ENCODE measurements around the gene PABPN1L. TPM values are rescaled to one million over a fixed set of nuclear protein-coding genes. Genes with fewer than 3 reads are reported as not detected.
"Not testable (repeated sequence)": the region's sequence is repeated elsewhere in the genome, so short reads cannot be mapped to it uniquely, and the experiment has no call there.

The PABPN1L gene
- total RNA-seq, 1 experiment from 2014 or later: not detected

GRCh38 chr16:88826070-88826840 is 40.2 kb downstream of the PABPN1L start:
- Histone ChIP-seq H3K4me2 (ENCODE audit: low read depth, low read length, poor library complexity, severe bottlenecking) (no peak overlapping the region), H3K9me2 (replicated peaks; ENCODE audit: insufficient read depth, low read length) (no peaks in the 10 kb centered on the region), H2AFZ (ENCODE audit: low read length) (no peak overlapping the region), H3K9me3 (ENCODE audit: low read length) (no peaks in the 10 kb centered on the region), H3K27me3 (ENCODE audit: low read length) (no peaks in the 10 kb centered on the region), H3K9ac (ENCODE audit: low read length) (no peak overlapping the region), H3K4me3 (ENCODE audit: low read length) (no peak overlapping the region), H3K36me3 (ENCODE audit: insufficient read depth, low read length) (no peaks in the 10 kb centered on the region), H4K20me1 (ENCODE audit: insufficient read depth, low read depth, low read length) (no peaks in the 10 kb centered on the region), H3K79me2 (ENCODE audit: low read length) (no peaks in the 10 kb centered on the region), H3K27ac (ENCODE audit: low read length) (no peak overlapping the region), H3K4me1 (ENCODE audit: low read length) (no peaks in the 10 kb centered on the region)
- no peak for DNase-seq

GRCh38 chr16:88825146-88825545 is 41.3 kb downstream of the PABPN1L start:
- Histone ChIP-seq H3K4me2 (ENCODE audit: low read depth, low read length, poor library complexity, severe bottlenecking) (no peak overlapping the region), H3K4me1 (ENCODE audit: low read length) (no peaks in the 10 kb centered on the region), H3K9me2 (replicated peaks; ENCODE audit: insufficient read depth, low read length) (no peaks in the 10 kb centered on the region), H3K79me2 (ENCODE audit: low read length) (no peaks in the 10 kb centered on the region), H3K4me3 (ENCODE audit: low read length) (no peak overlapping the region), H3K9ac (ENCODE audit: low read length) (no peak overlapping the region), H4K20me1 (ENCODE audit: insufficient read depth, low read depth, low read length) (no peaks in the 10 kb centered on the region), H3K9me3 (ENCODE audit: low read length) (no peaks in the 10 kb centered on the region), H3K27me3 (ENCODE audit: low read length) (no peaks in the 10 kb centered on the region), H2AFZ (ENCODE audit: low read length) (no peak overlapping the region), H3K36me3 (ENCODE audit: insufficient read depth, low read length) (no peaks in the 10 kb centered on the region), H3K27ac (ENCODE audit: low read length) (no peak overlapping the region)
- DNase-seq: no peak

DNA sequence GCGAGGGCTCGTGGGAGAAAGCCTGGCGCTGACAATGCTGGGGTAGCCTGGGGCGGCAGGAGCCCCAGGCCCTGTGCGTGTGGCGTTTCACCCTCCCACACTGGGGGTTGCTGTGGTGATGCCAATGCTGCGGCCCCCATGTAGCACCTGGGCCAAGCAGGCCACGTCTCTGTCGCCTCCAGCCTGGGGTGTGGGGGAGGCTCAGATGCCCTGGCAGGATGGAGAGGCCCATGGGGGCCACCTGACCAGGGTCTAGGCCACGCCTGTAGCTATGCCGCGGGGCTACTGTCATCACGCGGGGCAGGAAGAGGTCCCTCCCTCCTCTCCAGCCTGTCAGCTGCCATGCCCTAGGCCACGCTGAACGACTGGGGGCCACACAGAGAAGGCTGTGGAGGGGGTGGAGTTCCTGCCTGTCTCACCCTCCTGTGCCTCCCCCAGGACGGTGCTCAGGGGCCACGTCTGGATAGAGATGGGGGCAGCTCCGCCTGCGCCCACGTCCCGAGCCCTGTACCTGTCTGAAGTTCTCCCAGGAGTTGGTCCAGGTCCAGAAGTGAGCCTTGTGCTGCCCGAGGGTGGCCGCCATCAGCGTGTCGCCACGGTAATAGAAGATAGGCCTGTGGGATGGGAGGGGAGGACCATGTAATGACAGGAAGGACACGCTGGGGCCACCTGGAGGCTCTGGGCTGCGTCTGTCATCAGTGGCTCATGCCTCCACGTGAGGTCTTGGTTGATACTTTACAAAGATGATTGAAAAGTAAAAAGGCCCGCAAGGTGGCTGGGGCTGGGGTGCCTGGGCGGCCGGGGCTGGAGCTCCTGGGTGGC is 42.0 kb downstream of the PABPN1L start:
- no peaks in the 10 kb centered on the region for H4K20me1 ChIP-seq (ENCODE audit: insufficient read depth, low read depth, low read length)
- H3K36me3 ChIP-seq (ENCODE audit: insufficient read depth, low read length): no peaks in the 10 kb centered on the region
- H2AFZ ChIP-seq (ENCODE audit: low read length): no peak overlapping the region
- no peak overlapping the region for H3K4me3 ChIP-seq (ENCODE audit: low read length)
- no peaks in the 10 kb centered on the region for H3K27me3 ChIP-seq (ENCODE audit: low read length)
- no peak overlapping the region for H3K27ac ChIP-seq (ENCODE audit: low read length)
- no peak overlapping the region for H3K4me2 ChIP-seq (ENCODE audit: low read depth, low read length, poor library complexity, severe bottlenecking)
- no peak for DNase-seq
- no peaks in the 10 kb centered on the region for H3K4me1 ChIP-seq (ENCODE audit: low read length)
- H3K9ac ChIP-seq (ENCODE audit: low read length): no peak overlapping the region
- no peaks in the 10 kb centered on the region for H3K79me2 ChIP-seq (ENCODE audit: low read length)
- H3K9me3 ChIP-seq (ENCODE audit: low read length): no peaks in the 10 kb centered on the region
- H3K9me2 ChIP-seq (replicated peaks; ENCODE audit: insufficient read depth, low read length): no peaks in the 10 kb centered on the region

DNA sequence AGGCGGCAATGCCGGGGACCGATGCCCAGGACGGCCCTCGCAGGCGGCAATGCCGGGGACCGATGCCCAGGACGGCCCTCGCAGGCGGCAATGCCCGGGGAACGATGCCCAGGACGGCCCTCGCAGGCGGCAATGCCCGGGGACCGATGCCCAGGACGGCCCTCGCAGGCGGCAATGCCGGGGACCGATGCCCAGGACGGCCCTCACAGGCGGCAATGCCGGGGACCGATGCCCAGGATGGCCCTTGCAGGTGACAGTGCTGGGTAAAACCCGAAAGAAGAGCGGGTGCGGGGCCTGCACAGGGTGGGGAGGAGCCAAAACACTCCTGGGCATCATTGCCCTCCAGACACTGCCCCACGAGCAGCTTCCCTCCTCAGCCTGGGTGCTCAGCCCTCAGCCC is 42.8 kb downstream of the PABPN1L start:
- not testable (repeated sequence) for H3K27ac ChIP-seq (ENCODE audit: low read length); H3K9ac ChIP-seq (ENCODE audit: low read length); H3K9me2 ChIP-seq (replicated peaks; ENCODE audit: insufficient read depth, low read length); H3K36me3 ChIP-seq (ENCODE audit: insufficient read depth, low read length); H3K4me2 ChIP-seq (ENCODE audit: low read depth, low read length, poor library complexity, severe bottlenecking); H3K27me3 ChIP-seq (ENCODE audit: low read length); H3K4me3 ChIP-seq (ENCODE audit: low read length); H3K4me1 ChIP-seq (ENCODE audit: low read length); H2AFZ ChIP-seq (ENCODE audit: low read length); DNase-seq; H4K20me1 ChIP-seq (ENCODE audit: insufficient read depth, low read depth, low read length); H3K79me2 ChIP-seq (ENCODE audit: low read length); H3K9me3 ChIP-seq (ENCODE audit: low read length)

GRCh38 chr16:88822281-88823040 is 44.0 kb downstream of the PABPN1L start:
- no peaks in the 10 kb centered on the region for H3K9me3 ChIP-seq (ENCODE audit: low read length)
- no peak overlapping the region for H3K4me3 ChIP-seq (ENCODE audit: low read length)
- H2AFZ ChIP-seq (ENCODE audit: low read length): no peak overlapping the region
- H3K9me2 ChIP-seq (replicated peaks; ENCODE audit: insufficient read depth, low read length): no peaks in the 10 kb centered on the region
- no peaks in the 10 kb centered on the region for H3K4me1 ChIP-seq (ENCODE audit: low read length)
- no peak for DNase-seq
- no peaks in the 10 kb centered on the region for H3K27me3 ChIP-seq (ENCODE audit: low read length)
- no peaks in the 10 kb centered on the region for H4K20me1 ChIP-seq (ENCODE audit: insufficient read depth, low read depth, low read length)
- H3K36me3 ChIP-seq (ENCODE audit: insufficient read depth, low read length): no peaks in the 10 kb centered on the region
- no peak overlapping the region for H3K4me2 ChIP-seq (ENCODE audit: low read depth, low read length, poor library complexity, severe bottlenecking)
- H3K79me2 ChIP-seq (ENCODE audit: low read length): no peaks in the 10 kb centered on the region
- no peak overlapping the region for H3K9ac ChIP-seq (ENCODE audit: low read length)
- no peak overlapping the region for H3K27ac ChIP-seq (ENCODE audit: low read length)

- H3K36me3 ChIP-seq (ENCODE audit: insufficient read depth, low read length): no peaks in the 10 kb centered on the region
- H3K9me3 ChIP-seq (ENCODE audit: low read length): no peaks in the 10 kb centered on the region
- H3K4me3 ChIP-seq (ENCODE audit: low read length): no peak overlapping the region
- H4K20me1 ChIP-seq (ENCODE audit: insufficient read depth, low read depth, low read length): no peaks in the 10 kb centered on the region
- H3K27ac ChIP-seq (ENCODE audit: low read length): no peak overlapping the region
- H2AFZ ChIP-seq (ENCODE audit: low read length): no peak overlapping the region
- H3K9ac ChIP-seq (ENCODE audit: low read length): no peak overlapping the region
- H3K9me2 ChIP-seq (replicated peaks; ENCODE audit: insufficient read depth, low read length): no peaks in the 10 kb centered on the region
- no peak overlapping the region for H3K4me2 ChIP-seq (ENCODE audit: low read depth, low read length, poor library complexity, severe bottlenecking)
- H3K79me2 ChIP-seq (ENCODE audit: low read length): no peaks in the 10 kb centered on the region
- H3K4me1 ChIP-seq (ENCODE audit: low read length): no peaks in the 10 kb centered on the region
- DNase-seq: peak; percentile 69
- no peaks in the 10 kb centered on the region for H3K27me3 ChIP-seq (ENCODE audit: low read length)
These were observed 45.2 kb downstream of the PABPN1L start for GRCh38 chr16:88821168-88821850.

DNA sequence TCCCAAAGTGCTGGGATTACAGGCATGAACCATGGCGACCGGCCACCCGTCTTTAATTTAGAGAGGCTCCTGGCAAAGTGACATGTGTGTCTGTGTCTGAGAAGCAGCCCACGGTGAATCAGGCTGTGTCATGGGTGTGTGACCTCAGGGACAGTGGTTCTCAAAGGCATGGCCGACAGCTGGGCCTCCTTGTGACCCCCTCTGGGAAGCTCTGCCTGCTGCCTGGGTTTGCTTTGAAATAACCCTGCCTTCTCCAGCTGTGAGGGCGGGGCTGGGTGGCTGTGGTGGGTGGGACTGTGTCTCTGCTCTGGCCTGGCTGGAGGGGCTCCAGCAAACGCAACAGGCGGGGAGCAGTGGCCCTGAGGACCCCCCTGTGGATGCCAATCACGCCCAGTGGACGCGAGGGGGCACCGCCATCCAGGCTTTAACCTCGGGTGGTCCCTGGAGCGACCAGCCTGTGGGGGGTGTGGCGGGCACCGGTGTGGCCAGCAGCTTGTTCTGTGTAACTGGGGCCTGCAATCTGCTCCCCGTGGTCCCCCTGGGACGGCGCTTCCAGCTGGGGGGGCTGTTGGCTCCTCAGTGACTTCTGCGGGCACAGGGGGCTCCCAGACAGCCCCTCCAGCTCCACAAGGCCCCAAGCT is 46.0 kb downstream of the PABPN1L start:
- Histone ChIP-seq H3K4me2 (ENCODE audit: low read depth, low read length, poor library complexity, severe bottlenecking) (no peak overlapping the region), H4K20me1 (ENCODE audit: insufficient read depth, low read depth, low read length) (no peaks in the 10 kb centered on the region), H3K9ac (ENCODE audit: low read length) (no peak overlapping the region), H3K27ac (ENCODE audit: low read length) (no peak overlapping the region), H3K9me2 (replicated peaks; ENCODE audit: insufficient read depth, low read length) (no peaks in the 10 kb centered on the region), H3K79me2 (ENCODE audit: low read length) (no peaks in the 10 kb centered on the region), H3K4me3 (ENCODE audit: low read length) (no peak overlapping the region), H3K27me3 (ENCODE audit: low read length) (no peaks in the 10 kb centered on the region), H3K4me1 (ENCODE audit: low read length) (no peaks in the 10 kb centered on the region), H2AFZ (ENCODE audit: low read length) (no peak overlapping the region), H3K9me3 (ENCODE audit: low read length) (no peaks in the 10 kb centered on the region), H3K36me3 (ENCODE audit: insufficient read depth, low read length) (no peaks in the 10 kb centered on the region)
- DNase-seq: no peak
